Lung (tissue), 12 donors: Measurements from ENCODE around the gene CPLX1. TPM values are rescaled to one million over a fixed set of nuclear protein-coding genes. Genes with fewer than 3 reads are reported as not detected.

Experiments used
- ATAC-seq: fragments of 200-7000 bp; cut with Tn5 transposase; one replicate; pipeline ENCODE4 v1.9.1; 2020; ENCODE audit warnings: moderate number of reproducible peaks; ENCODE audit not compliant: insufficient read depth, low FRiP score
- DNase-seq, 3 donors: peaks; one replicate each; pipeline ENCODE4 v3.0.0-alpha.2; 2013 to 2017
- H3K27ac ChIP-seq, 2 donors: one replicate each; pipeline ENCODE4 v1.5.1; 2013; ENCODE audit warnings: mild to moderate bottlenecking in 2 of 2, moderate library complexity in 2 of 2, control low read depth in 1 of 2, inconsistent platforms in 1 of 2, low read depth in 1 of 2, low read length in 1 of 2
- H3K27me3 ChIP-seq, 3 donors: one replicate each; pipeline ENCODE4 v1.5.1; 2013; ENCODE audit warnings: low read length in 2 of 3; ENCODE audit not compliant: control insufficient read depth in 3 of 3, insufficient read depth in 3 of 3
- H3K36me3 ChIP-seq, 4 donors: one replicate each; pipeline ENCODE4 v1.5.1; 2013; ENCODE audit warnings: low read length in 4 of 4, mild to moderate bottlenecking in 1 of 4, moderate library complexity in 1 of 4; ENCODE audit not compliant: control insufficient read depth in 4 of 4, insufficient read depth in 4 of 4
- H3K4me1 ChIP-seq, 5 donors: one replicate each; pipeline ENCODE4 v1.5.1; 2013; ENCODE audit warnings: low read length in 5 of 5, mild to moderate bottlenecking in 2 of 5, moderate library complexity in 1 of 5; ENCODE audit not compliant: control insufficient read depth in 5 of 5, insufficient read depth in 5 of 5
- H3K4me3 ChIP-seq: one replicate; pipeline ENCODE4 v1.5.1; 2013; ENCODE audit warnings: mild to moderate bottlenecking, control low read depth, moderate library complexity
- H3K9ac ChIP-seq, 2 donors: one replicate each; pipeline ENCODE4 v1.5.1; 2013; ENCODE audit warnings: low read length in 2 of 2, control low read depth in 1 of 2; ENCODE audit not compliant: insufficient read depth in 1 of 2
- H3K9me3 ChIP-seq, 4 donors: one replicate each; pipeline ENCODE4 v1.5.1; 2013; ENCODE audit warnings: low read length in 3 of 4, mild to moderate bottlenecking in 1 of 4, moderate library complexity in 1 of 4; ENCODE audit not compliant: control insufficient read depth in 4 of 4, insufficient read depth in 3 of 4
- WGBS, 2 donors: extraction: QIAGEN DNeasy Blood & Tissue Kit; methylation state at CpG; one replicate each; pipeline ENCODE4 v1.1.7; 2013; 5-methylcytosine and 5-hydroxymethylcytosine counted together
- polyA plus RNA-seq, 2 donors: library from polyadenylated mRNA; stranded (reverse); fragments of 200-250 nt; gene quantifications; one replicate each; pipeline ENCODE4 v1.2.1, GENCODE V29; 2013
- total RNA-seq, 2 donors: library from RNA; depleted of rRNA in 1 of 2; stranded (reverse); fragments of >200 nt in 1 of 2; gene quantifications; one replicate each; pipeline ENCODE4 v1.2.1, GENCODE V29; 2014 to 2021
- TF ChIP-seq, protein P1 (sequence below): IDR thresholded peaks from 2 replicates; pipeline ENCODE4 v1.5.1; 2012; ENCODE audit warnings: mild to moderate bottlenecking; ENCODE audit errors: control extremely low read depth, extremely low read depth
- donor health status: control.
- donor health status: control.
- donor health status: Bipolar disorder and iron deficiency.
- donor health status: healthy.
- donor health status: DM: yes; HTN: yes; CAD: no.

CPLX1 gene
- total and polyA plus RNA-seq, 4 donors: 1.1 to 3.9 (median 2.1) TPM

DNA sequence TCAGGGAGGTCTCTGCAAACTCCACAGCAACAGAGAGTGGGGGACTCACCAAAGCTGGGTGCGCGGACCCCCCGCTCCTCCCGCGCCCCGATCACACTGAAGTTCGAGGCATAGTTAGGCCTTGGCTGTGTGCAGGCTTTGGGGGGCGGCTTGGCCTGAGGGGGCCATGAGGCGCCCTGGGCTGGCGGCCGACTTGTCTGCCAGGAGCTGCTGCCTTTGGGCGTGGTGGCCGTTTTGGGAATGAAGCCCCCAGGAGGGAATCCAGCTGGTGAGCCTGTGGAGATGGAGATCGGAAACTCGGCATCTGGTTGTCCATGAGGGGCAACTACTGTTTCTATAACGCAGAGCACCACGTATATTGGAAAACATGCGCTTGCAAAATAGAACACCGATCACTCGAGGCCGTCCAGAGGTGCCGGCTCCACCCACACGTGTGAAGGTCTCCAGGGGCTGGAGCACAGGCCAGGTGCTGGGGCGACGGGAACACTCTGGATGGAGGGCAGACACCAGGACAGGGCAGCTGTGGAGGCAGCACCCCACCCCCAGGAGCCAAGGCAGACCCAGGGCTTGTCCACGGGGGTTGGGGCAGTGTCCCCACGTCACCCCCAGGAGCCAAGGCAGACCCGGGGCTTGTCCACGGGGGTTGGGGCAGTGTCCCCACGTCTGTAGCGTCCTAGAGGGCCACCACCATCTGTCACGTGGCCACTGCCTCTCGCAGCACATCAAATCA lies 25.9 kb upstream of the CPLX1 start:
- H3K4me3 ChIP-seq: no peak overlapping the region
- no peaks in the 10 kb centered on the region for H3K4me1 ChIP-seq
- no peak for DNase-seq
- H3K27me3 ChIP-seq: no peaks in the 10 kb centered on the region
- no peak for ATAC-seq
- no peak overlapping the region for H3K9ac ChIP-seq
- 96 to 97% methylated on average over 33 of the region's 33 CpGs for WGBS, 2 donors
- TF ChIP-seq, protein P1, sequence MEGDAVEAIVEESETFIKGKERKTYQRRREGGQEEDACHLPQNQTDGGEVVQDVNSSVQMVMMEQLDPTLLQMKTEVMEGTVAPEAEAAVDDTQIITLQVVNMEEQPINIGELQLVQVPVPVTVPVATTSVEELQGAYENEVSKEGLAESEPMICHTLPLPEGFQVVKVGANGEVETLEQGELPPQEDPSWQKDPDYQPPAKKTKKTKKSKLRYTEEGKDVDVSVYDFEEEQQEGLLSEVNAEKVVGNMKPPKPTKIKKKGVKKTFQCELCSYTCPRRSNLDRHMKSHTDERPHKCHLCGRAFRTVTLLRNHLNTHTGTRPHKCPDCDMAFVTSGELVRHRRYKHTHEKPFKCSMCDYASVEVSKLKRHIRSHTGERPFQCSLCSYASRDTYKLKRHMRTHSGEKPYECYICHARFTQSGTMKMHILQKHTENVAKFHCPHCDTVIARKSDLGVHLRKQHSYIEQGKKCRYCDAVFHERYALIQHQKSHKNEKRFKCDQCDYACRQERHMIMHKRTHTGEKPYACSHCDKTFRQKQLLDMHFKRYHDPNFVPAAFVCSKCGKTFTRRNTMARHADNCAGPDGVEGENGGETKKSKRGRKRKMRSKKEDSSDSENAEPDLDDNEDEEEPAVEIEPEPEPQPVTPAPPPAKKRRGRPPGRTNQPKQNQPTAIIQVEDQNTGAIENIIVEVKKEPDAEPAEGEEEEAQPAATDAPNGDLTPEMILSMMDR: no peak
- H3K27ac ChIP-seq: no peak overlapping the region
- peaks cover 0 to 4% (median 0%) of the 10 kb centered on the region in 4 donors for H3K9me3 ChIP-seq
- peaks cover 0 to 54% (median 8%) of the 10 kb centered on the region in 4 donors for H3K36me3 ChIP-seq

DNA sequence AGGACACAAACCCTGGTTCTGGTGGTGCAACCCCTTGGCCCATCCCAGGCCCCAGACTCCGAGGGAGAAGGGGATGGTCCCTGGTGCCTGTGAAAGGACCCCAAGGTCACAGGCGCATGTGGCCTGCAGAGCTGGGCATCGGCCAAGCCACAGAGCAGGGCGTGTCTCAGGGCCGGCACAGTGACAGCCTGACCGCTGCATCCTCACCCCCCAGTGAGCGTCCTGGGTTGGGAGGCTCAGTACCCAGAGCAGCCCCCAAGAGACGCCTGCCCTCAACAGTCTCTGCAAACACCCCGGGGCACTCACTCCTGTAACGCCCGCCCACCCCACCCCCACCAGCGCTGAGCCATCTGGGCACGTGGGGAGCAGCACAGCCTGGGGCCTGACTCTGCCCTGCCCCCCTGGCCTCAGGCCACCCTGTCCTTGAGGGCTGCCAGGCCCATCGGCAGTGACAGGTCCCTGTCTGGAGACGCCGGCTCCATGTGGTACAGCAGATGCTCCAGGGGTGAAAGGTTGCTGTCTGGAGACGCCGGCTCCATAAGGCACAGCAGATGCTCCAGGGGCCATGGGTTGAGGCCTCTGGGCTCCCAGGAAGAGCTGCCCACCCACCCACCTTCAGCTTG lies 24.5 kb upstream of the CPLX1 start:
- TF ChIP-seq, protein P1: no peak
- H3K36me3 ChIP-seq: peaks cover 0 to 48% (median under 1%) of the 10 kb centered on the region in 4 donors
- peaks cover 0 to 4% (median 0%) of the 10 kb centered on the region in 4 donors for H3K9me3 ChIP-seq
- H3K4me3 ChIP-seq: no peak overlapping the region
- WGBS, 2 donors: 91 to 95% methylated on average over 18 of the region's 18 CpGs
- H3K27me3 ChIP-seq: no peaks in the 10 kb centered on the region
- ATAC-seq: no peak
- H3K9ac ChIP-seq: no peak overlapping the region
- H3K4me1 ChIP-seq: no peaks in the 10 kb centered on the region
- H3K27ac ChIP-seq: no peak overlapping the region
- no peak for DNase-seq

DNA sequence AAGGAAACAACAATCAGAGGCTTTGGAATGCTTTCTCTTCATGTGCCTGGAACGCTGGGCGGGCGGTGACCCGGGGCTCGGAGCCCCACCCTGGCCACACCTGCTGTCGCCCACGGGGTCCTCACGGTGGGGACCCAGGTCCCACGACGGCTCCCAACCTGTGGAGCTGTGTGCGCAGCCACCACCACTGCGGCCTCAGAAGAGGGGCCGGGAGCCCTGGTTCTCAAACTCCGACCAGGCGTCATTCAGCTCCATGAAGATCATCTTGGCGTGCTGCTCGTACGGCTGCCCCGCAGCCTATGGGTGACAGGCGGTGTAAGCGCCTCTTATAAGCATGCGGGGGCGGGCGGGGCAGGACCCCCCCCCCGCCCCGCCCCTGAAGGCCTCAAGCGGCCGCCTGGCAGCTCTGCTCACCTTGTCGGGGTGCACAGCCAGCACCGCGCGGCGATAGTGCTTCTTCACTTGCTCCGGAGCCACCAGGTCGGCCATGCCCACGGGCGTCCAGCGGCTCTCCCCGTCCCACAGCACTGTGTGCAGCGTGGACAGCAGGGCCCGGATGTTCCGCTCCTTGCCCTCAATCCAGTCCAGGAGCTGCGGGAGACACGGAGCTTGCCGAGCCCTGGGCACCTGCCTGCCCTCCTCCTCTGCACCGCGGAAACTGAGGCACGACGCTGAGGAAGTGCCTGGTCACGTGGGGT lies 23.7 kb upstream of the CPLX1 start:
- H3K4me1 ChIP-seq: no peaks in the 10 kb centered on the region
- peaks cover 0 to 4% (median 0%) of the 10 kb centered on the region in 4 donors for H3K9me3 ChIP-seq
- H3K36me3 ChIP-seq: peaks cover 0 to 47% (median 0%) of the 10 kb centered on the region in 4 donors
- no peak overlapping the region for H3K27ac ChIP-seq
- DNase-seq (no peak), ATAC-seq (no peak)
- H3K27me3 ChIP-seq: no peaks in the 10 kb centered on the region
- no peak overlapping the region for H3K4me3 ChIP-seq
- 96 to 97% methylated on average over 50 of the region's 50 CpGs for WGBS, 2 donors
- TF ChIP-seq, protein P1: no peak
- no peak overlapping the region for H3K9ac ChIP-seq
